ENCODE measurements around the gene FRMD1.

Gene FRMD1

GRCh38 chr6:168028181-168028580, 50.8 kb downstream of the FRMD1 start:
- TF ChIP-seq REST (IDR thresholded peaks at IDR 0.05; ENCODE audit: insufficient read depth in 1 of 2, low read depth in 2 of 2, low read length in 2 of 2) (no peak), POLR2AphosphoS5 (IDR thresholded peaks at IDR 0.05; ENCODE audit: low read depth, low read length) (no peak), FOXP2 (optimal IDR thresholded peaks at IDR 0.05; ENCODE audit: borderline replicate concordance, extremely low read depth, extremely low read length, insufficient read depth) (no peak), TAF1 (IDR thresholded peaks at IDR 0.05; ENCODE audit: borderline replicate concordance, insufficient read depth, low read length) (no peak), SIN3A (IDR thresholded peaks at IDR 0.05; ENCODE audit: borderline replicate concordance, insufficient read depth, low read length) (no peak)

GRCh38 chr6:168027521-168027920, 51.5 kb downstream of the FRMD1 start:
- no peak for TF ChIP-seq POLR2AphosphoS5 (IDR thresholded peaks at IDR 0.05; ENCODE audit: low read depth, low read length)
- TF ChIP-seq SIN3A (IDR thresholded peaks at IDR 0.05; ENCODE audit: borderline replicate concordance, insufficient read depth, low read length), result no peak
- TF ChIP-seq REST (IDR thresholded peaks at IDR 0.05; ENCODE audit: insufficient read depth in 1 of 2, low read depth in 2 of 2, low read length in 2 of 2), result no peak
- TF ChIP-seq TAF1 (IDR thresholded peaks at IDR 0.05; ENCODE audit: borderline replicate concordance, insufficient read depth, low read length), result no peak
- TF ChIP-seq FOXP2 (optimal IDR thresholded peaks at IDR 0.05; ENCODE audit: borderline replicate concordance, extremely low read depth, extremely low read length, insufficient read depth), result no peak

- no peak for TF ChIP-seq SIN3A (IDR thresholded peaks at IDR 0.05; ENCODE audit: borderline replicate concordance, insufficient read depth, low read length)
- no peak for TF ChIP-seq POLR2AphosphoS5 (IDR thresholded peaks at IDR 0.05; ENCODE audit: low read depth, low read length)
- TF ChIP-seq REST (IDR thresholded peaks at IDR 0.05; ENCODE audit: insufficient read depth in 1 of 2, low read depth in 2 of 2, low read length in 2 of 2), result no peak
- TF ChIP-seq TAF1 (IDR thresholded peaks at IDR 0.05; ENCODE audit: borderline replicate concordance, insufficient read depth, low read length), result no peak
- no peak for TF ChIP-seq FOXP2 (optimal IDR thresholded peaks at IDR 0.05; ENCODE audit: borderline replicate concordance, extremely low read depth, extremely low read length, insufficient read depth)
These were observed 52.1 kb downstream of the FRMD1 start for GRCh38 chr6:168026925-168027324.

GRCh38 chr6:168025831-168026710, 52.9 kb downstream of the FRMD1 start:
- TF ChIP-seq TAF1 (IDR thresholded peaks at IDR 0.05; ENCODE audit: borderline replicate concordance, insufficient read depth, low read length) (no peak), FOXP2 (optimal IDR thresholded peaks at IDR 0.05; ENCODE audit: borderline replicate concordance, extremely low read depth, extremely low read length, insufficient read depth) (no peak), SIN3A (IDR thresholded peaks at IDR 0.05; ENCODE audit: borderline replicate concordance, insufficient read depth, low read length) (no peak), REST (IDR thresholded peaks at IDR 0.05; ENCODE audit: insufficient read depth in 1 of 2, low read depth in 2 of 2, low read length in 2 of 2) (no peak), POLR2AphosphoS5 (IDR thresholded peaks at IDR 0.05; ENCODE audit: low read depth, low read length) (no peak)

Data from PFSK-1 (cell line).